ENCODE data around the gene VPS13D.

The VPS13D gene

DNA sequence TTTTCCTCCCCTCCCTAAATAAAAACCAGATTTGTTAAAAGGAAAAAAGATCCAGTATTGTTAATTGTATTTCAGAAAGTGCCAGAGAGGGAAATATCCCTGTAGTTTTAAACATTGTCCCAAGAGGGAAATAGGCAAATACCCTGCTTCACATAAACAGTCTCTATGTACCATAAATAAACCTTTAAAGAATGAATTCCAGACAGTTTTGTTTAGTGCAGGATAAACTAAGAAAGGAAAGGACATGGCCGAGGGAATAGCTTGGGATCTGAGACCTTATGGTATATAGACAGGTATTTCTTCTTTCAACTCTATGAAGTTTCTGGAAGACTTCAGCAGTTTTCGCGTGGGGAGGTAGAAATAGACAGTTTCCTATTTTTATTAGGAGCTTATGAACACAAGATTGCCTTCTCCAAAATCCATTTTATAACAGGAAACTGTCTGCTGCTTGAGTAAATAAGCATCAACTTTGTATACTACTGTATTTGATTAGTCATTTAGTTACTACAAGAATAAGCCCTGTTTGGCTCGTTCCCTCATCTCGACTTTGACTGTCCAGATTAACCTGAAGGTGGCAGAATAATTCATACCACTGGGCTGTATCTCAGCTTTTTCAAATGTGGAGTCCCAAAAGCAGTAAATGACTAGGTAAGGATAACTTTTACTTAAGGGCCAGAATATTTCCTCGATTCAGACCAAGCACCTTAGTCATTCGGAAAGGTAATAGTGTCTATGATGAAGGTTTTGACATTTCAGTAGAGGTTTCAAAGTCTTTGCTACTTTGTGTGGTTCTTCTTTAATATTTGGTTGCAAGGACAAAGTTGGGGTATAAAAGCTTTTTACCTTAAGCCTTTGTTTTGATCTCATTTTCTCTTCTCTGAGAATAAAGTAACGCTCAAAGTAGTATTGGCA lies 177.5 kb downstream of the VPS13D start:
- DNase-seq (ENCODE audit: low read depth), result no peak

DNA sequence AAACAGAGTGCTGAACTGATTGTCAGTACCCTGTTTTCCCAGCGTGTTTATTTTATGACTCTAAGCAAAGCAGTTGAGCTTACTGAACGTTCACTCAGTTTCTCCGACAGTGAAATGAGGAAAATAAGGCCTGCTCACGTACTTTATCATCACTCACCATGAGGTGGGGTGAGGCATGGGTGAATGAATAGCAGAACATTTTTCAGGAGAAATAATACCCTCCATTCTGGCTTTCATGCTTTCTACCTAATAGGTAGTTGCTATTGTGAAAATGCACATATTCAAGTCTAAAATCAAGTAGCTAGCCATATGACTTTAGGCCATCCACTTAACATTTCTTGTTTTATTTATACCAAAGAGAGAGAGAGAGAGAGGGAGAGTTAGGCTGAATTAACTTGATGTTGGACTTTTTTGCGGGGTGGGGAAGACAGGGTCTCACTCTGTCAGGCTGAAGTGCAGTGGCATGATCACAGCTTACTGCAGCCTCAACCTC lies 178.2 kb downstream of the VPS13D start:
- no peak for DNase-seq (ENCODE audit: low read depth)

DNA sequence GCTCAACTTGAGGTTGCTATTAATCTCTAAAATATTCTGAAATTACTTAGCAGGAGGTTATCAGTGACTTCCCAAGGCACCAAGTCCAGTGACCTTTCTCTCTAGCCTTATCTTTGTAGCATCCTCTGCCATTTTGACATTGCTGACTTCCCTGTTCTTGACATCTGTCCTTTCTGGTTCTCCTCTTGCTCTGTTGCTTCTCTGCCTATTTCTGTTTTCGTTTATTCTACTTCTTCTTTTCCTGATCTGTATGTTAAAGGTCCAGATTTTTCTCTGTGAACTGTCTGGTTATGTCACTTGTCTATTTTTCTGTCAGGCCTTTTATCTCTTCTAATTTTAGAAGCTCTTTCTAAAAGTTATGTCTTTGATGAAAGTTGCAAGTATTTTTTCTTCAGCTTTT lies 178.8 kb downstream of the VPS13D start:
- DNase-seq (ENCODE audit: low read depth), result no peak

DNA sequence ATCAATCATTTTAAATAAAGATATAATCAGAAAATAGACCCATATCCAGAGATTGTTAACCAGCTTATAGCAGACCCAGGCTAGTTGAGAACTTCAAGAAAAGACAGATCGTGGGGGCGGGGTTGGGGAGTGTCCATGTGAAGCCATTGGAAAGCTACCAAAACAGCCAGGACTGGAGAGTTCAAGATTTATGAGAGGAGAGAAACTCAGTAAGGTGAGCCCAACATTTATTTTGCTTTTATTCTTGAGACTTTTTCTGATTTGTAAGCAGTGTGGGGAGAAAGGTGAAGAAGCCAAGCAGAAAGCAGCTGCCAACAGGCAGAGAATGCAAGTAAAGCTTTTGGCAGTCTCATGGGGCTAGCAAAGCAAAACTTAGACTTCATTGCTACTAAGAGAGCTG lies 179.9 kb downstream of the VPS13D start:
- DNase-seq (ENCODE audit: low read depth), result no peak

DNA sequence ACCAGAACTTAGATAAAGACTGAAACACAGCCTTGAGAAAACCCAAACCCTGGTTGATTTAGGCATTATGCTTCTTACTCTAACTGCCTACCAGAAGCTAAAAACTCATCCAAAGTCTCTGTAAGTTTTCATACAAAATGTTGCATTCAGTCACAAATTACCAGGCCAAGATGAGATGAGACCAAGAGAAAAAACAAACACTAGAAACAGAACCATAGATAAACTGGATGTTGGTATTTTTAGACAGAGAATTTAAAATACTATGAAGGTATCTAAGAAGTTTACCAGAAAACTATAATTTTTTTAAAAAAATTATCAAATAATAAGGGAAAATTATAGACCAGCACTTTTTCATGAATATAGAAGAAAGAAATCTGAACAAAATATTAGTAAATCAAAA lies 180.5 kb downstream of the VPS13D start:
- no peak for DNase-seq (ENCODE audit: low read depth)

DNA sequence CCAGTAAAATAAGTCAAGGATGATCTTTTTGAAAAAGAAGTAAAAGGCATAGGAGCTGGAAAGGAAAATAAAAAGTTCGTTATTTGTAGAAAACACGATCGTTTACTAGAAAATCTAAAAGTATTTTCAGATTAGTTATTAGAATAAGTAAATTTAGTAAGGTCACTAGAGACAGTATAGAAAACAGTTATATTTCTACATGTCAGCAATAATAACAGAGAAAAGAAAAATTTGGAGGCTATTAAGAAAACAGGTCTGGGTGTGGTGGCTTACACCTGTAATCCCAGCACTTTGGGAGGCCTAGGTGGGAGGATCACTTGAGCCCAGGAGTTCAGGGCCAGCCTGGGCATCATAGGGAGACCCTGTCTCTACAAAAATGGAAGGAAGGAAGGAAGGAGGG lies 181.3 kb downstream of the VPS13D start:
- no peak for DNase-seq (ENCODE audit: low read depth)

DNA sequence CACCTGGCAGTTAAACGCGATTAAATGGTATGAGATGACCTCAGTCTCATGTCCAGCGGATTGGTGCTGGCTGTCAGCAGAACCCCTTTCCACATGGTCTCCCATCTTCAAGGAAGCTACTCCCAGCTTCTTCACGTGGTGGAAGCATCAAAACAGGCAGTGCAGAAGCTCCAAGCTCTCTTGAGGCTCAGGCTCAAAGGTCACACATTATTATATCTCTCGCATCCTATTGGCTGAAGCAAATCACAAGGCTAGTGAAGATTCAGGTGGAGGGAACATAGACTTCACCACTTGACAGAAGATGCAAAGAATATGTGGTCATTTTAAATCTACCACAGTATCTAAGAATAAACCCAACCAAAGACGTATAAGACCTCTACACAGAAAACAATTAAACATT lies 181.9 kb downstream of the VPS13D start:
- DNase-seq (ENCODE audit: low read depth), result no peak

DNA sequence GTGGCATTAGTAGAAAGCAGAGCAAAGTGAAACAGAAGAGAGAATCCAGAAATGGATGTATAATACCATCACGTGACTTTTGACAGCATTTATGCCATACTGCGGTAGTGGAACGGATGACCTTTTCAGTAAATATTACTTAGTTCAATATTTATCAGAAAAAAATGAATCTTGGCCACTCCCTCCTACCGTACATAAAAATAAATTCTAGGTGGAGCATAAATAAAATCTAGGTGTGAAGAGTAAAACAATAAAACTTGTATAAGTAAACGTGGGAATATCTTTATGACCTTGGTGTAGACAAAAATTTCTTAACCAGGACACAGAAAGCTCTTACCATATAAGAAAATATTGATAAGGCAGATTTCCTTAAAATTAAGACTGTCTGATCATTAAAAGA lies 182.6 kb downstream of the VPS13D start:
- no peak for DNase-seq (ENCODE audit: low read depth)

DNA sequence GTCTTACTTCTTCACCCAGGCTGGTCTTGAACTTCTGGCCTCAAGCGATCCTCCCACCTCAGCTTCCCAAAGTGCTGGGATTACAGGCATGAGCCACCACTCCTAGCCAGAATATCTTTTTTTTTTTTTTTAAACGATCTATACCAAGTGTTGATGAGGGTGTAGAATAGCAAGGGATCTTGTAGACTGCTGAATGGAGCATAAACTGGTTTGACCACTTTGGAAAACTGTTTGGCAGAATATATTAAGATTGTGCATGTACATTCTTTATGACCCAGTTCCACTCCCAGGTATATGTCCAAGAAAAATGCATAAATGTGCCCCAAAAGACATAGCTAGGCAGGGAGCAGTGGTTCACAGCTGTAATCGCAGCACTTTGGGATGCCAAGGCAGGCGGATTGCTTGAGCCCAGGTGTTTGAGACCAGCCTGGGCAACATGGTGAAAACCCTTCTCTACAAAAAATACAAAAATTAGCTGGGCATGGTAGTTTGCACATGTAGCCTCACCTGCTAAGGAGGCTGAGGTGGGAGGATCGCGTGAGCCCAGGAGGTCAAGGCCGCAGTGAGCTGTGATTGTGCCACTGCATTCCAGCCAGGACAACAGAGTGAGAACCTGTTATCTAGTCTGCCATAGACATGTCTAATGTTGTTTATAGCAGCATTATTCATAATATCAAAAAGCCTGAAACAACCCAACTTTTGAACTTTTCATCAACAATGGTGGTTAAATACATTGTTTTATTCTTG lies 184.0 kb downstream of the VPS13D start:
- no peak for DNase-seq (ENCODE audit: low read depth)

DNA sequence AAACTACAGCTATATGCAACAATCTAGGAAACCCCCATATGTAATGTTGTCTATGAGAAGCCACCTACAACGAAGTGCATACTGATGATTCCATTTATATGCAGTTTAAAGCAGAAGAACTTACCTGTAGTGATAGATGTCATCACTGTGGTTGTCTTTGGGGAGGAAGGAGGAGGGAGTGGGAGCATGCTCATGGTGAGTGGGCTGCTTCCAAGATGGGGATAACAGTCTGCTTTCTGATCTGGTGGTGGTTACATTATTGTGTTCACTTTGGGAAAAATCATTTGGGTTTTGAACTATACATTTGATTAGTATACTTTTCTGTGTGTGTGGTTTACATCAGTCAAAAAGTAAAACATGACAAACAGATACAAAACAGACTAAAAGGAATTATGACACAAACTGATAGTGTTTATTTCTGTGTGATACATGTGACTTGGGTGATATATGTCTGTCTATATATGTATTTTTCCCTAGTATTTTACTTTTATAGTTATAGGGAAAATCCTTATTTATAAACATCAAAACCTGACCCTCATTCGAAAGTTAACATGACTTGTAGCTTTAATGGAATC lies 184.7 kb downstream of the VPS13D start:
- no peak for DNase-seq (ENCODE audit: low read depth)

DNA sequence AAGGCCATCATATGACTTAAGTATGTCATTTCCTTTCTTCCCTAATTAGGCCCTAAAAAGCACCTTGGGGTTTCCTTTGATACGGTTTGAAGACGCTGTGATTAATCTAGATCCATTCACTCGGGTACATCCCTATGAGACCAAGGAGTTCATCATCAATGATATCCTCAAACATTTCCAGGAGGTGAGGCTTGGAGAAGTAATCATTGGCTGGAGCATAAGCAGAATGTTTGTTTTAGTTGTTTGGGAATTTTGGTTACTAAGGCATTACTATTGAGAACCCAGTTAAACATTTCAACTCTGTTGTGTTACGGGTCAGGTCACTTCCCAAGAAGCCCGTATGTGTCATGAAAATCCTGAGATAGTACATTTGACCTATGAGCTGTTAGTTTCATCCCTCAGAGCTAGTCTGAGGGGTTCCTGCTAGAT lies 185.2 kb downstream of the VPS13D start:
- no peak for DNase-seq (ENCODE audit: low read depth)

DNA sequence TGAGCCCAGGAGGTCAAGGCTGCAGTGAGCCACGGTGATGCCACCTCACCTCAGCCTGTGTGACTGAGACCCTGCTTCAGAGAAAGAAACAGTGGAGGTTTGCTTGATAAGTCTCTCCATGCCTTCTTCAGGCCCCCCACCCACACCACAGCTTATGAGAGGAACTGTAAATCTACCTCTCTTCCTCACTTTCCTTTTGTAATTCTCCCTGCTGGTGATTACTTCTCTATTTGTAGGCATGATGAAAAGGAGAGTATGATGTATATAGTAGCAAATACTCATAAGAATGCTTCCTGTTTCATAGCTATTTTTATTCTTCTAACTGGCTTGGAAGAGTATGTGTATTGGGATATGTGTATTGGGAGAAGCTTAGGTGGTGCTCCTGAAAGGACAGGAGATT lies 186.3 kb downstream of the VPS13D start:
- DNase-seq (ENCODE audit: low read depth), result no peak

DNA sequence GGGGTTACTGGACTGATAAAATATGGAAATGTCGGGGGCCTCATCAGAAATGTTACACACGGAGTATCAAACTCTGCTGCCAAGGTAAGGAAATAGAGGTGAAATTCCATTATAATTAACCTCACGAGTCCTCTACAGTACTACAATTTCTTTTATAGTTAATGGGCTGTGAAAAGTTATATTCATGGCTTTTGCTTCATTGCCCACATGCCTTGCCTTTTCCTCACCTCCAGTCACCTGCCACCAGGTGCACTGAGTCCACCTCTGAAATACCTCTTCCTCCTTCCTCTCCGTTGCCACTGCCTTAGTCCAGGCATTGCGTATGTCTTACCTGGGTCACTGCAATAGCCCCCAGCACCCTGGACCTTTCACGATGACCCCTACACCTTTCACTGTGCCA lies 186.9 kb downstream of the VPS13D start:
- no peak for DNase-seq (ENCODE audit: low read depth)

DNA sequence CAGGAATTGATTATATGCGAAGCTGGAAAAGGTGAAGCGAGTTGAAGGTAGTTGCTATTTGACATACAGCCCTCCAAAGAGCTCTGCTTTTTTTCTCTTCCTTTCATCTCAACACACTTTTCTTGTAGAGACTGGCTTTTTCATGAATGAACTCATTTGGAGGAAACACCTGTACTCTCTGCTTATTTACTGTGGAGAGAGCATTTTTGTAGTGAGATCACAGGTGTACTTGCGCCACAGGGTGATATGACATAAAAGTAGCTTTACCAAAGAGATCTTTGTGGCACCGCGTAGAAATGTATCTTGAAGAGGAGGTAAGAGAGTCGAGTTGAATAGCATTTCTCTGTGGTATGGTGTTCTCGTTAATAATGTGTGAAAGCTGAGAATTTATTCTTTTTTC lies 187.6 kb downstream of the VPS13D start:
- DNase-seq (ENCODE audit: low read depth), result no peak

DNA sequence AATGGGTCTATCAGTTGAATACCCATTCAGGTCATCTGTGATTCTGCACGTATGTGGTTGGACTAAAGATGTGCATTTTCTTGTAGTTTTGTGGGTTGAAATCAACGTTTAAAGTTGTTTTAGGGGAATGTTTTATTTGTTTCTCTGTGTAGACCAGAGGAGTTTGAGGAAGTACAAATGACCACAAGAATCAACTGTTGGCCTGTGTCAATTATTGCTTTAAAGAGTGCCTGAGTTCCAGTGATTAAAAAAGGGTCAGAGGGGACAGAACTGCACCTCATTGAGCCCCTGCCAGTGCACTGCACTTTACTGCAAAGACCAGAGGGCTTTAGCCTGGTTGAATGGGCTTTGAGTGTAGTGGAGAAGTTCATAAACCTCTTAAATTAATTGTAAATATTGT lies 190.3 kb downstream of the VPS13D start:
- no peak for DNase-seq (ENCODE audit: low read depth)

DNA sequence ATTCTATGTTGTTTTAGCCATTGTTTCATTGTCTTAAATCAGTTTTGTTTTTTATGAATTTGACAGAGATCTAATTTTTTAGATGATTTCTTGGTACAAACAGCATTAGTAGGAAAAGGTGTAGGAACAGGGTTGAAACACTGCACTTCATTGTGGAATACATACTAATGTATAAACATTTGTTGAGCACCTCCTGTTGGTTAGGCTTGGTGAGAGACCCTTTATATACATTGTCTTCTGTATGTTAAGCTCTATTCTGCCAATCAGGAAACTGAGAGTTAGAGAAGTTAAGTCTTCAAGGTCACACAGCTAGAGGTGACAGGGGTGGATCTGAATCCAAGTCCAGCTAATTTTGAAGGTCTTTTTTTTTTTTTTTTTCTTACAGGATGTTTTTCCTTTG lies 192.7 kb downstream of the VPS13D start:
- DNase-seq (ENCODE audit: low read depth), result no peak

DNA sequence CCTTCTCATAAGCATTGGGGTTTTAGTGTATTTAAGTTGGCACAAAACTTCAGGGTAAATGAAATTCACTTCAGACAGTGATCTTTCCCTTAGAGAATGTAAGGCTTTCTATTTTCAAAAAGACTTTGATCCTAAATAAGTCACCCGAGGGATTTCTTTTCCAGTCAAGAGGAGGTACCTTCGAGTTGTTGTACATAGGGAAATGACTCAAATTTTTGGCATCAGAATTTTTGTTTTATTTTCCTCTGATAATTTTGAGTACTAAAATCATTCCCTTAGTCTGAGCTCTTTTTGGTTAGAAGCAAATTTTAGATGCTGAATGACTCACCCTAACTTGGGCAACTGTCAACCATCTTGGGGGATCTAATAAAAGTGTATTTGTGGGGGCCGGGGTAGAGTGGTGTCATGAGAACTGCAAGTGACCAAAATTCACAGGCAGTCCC lies 194.3 kb downstream of the VPS13D start:
- DNase-seq (ENCODE audit: low read depth), result no peak

DNA sequence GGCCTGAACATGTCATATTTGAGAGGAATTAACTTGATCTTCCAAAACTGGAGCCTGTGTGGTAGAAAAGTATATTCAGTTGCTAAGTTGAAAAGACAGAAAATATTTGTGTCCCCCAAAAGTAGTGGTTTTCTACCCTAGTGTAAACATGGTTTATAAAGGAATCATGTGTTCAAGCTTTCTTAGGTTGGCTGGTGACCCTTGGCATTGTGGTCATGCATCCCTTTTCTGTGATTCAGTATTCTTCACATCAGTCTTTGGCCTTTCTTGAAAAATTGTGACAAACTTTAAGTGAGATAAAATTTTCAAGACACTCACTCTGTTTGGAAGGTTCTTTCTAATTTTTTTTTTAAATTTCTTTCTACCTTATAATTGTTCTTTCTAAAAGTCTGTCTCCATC lies 195.0 kb downstream of the VPS13D start:
- DNase-seq (ENCODE audit: low read depth), result no peak

DNA sequence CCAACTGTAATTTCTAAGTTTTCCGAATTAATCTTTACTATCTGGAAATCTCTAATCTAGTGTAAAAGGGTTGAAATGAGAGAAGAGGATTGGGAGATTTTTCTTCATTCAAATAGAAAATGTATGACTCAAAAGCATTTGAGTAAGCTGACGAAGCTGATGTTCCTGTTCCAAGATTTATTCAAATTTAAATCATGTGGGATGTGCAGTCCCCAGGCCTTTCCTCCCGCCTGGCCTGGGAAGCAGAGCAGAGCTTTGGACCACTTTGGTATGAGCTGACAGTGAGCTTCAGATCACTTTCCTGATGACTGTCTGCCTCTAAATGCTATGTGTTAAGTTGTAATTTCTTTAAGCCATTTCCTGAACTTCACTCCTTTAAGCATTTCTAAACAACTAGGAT lies 196.2 kb downstream of the VPS13D start:
- DNase-seq (ENCODE audit: low read depth), result no peak

DNA sequence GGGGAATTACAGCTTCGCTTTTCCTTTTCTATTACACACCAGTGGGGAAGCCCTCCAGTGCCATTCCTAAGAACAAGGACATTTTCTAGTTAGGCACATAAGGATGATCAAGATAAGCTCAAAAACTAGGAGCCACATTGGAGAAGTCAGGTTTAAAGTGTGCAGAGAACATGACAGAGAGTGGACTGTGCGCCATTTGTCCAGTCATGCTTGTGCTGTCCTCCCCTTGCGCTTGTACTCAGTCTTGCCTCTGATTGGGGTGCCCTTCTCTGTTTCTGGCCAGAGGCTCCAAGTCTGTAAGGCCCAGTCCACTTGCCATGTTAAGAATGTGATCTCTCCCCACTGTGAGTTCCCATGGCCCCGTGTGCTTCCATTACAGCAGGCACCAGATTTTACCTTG lies 198.5 kb downstream of the VPS13D start:
- no peak for DNase-seq (ENCODE audit: low read depth)

DNA sequence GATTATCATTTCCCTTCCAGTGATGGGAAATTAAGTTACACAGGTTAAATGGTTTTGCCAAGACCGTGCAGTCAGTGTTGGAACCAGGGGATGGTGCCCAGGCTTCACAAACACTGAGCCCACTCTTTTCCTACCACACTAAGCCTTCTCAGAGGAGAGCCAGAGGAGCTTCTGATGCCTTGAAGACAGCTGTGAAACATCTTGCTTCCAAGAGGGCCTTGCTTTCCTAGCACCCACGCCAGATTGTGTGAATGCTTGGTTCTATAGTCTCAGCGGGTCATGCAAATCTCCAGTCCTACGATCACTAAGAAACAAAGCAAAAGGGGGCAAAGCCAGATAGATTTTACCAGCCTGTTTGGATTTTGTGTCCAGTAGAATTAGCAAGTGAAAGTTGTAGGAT lies 200.7 kb downstream of the VPS13D start:
- DNase-seq (ENCODE audit: low read depth), result no peak

DNA sequence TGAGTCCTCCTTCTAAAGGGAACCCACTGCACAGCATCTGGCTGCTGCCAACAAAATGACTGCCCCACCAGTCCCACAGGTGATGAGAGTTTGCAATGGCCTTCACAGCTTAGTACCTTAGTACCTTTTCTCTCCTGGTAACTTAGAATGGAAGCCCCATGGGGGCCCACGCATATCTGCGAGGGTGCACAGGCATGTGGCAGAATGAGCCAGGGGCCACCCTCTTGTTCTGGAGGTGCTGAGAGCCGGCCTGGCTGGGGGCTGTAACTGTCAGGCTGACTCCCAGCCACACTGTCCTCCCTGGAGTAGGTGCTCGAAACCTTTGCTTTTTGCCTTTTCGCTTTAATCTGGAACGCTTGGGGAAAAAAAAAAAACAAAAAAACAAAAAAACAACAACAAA lies 203.1 kb downstream of the VPS13D start:
- no peak for DNase-seq (ENCODE audit: low read depth)

All from HS-5 (cell line).